AG10803 (cell line): ENCODE results near the gene FARP1.

Experiments used
- DNase-seq: peaks from one replicate; pipeline ENCODE4 v3.0.0; 2010; ENCODE audit warnings: low read depth
- H3K4me3 ChIP-seq: 2 replicates; pipeline ENCODE4 v1.5.1; 2011; ENCODE audit warnings: mild to moderate bottlenecking, low read length, control low read depth
- CTCF ChIP-seq: conservative IDR thresholded peaks from 2 replicates; pipeline ENCODE4 v1.5.1; 2011; ENCODE audit warnings: mild to moderate bottlenecking, low read length, control low read depth, inconsistent platforms

FARP1 gene

GRCh38 chr13:98299966-98300350, 157.1 kb downstream of the FARP1 start:
- H3K4me3 ChIP-seq, result no peak overlapping the region
- DNase-seq, result no peak
- no peak for TF ChIP-seq CTCF

DNA sequence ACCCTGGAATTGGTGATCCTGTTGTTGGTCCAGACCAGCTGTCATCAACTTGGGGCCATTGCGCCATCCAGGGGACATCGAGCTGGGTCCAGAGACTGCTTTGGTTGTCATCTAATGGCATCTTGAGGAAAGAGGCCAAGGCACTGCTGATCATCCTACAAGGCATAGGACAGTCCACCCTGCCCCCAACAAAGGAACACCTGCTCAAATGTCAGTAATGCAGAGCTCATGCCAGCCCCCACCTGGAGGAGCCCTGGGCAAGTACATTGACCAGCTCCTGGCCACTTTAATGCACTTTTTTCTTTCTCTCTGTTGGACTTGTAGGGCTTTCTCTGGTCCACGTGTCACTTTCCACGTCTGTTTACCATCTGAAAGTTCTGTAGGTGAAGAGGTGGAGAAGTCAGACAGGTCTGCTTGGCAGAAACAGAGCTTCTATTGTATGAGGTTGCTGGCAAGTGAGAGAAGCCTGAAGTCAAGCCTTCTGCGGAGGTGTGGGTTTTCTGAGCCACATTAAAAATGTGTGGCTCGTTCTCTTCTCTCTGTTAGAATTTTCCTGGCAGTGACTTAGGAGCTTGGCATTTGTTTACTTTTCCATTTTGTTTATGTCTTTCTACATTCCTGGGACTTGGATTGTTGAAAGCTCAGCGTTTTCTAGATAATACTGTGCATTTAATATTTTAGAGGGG, 158.2 kb downstream of the FARP1 start:
- peak; percentile 78 for DNase-seq
- no peak overlapping the region for H3K4me3 ChIP-seq
- TF ChIP-seq CTCF, result no peak

DNA sequence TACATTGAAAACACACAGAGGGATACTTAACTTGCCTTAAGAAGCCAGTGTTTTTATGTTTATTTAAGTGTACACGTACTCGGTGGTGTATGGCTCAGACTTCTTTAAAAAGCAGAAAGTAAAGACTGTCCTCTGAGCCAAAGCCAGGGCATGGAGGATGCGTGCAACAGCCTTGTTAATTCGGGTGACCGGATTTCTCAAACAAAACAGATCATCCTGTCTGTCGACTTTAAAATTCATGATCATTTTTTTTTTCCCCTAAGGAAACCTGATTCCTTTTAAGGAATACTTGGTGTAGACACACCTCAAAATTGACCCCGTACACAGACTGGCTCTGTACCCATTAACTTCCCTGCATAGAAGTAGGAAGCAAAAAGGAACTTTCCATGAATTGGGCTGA, 158.8 kb downstream of the FARP1 start:
- DNase-seq, result peak; percentile 56

GRCh38 chr13:98303858-98304257, 161.0 kb downstream of the FARP1 start:
- no peak for TF ChIP-seq CTCF
- no peak overlapping the region for H3K4me3 ChIP-seq
- no peak for DNase-seq

More for the DNA sequence above, 158.8 kb downstream of the FARP1 start:
- no peak for TF ChIP-seq CTCF
- no peak overlapping the region for H3K4me3 ChIP-seq

GRCh38 chr13:98305670-98306069, 162.8 kb downstream of the FARP1 start:
- DNase-seq, result no peak

DNA sequence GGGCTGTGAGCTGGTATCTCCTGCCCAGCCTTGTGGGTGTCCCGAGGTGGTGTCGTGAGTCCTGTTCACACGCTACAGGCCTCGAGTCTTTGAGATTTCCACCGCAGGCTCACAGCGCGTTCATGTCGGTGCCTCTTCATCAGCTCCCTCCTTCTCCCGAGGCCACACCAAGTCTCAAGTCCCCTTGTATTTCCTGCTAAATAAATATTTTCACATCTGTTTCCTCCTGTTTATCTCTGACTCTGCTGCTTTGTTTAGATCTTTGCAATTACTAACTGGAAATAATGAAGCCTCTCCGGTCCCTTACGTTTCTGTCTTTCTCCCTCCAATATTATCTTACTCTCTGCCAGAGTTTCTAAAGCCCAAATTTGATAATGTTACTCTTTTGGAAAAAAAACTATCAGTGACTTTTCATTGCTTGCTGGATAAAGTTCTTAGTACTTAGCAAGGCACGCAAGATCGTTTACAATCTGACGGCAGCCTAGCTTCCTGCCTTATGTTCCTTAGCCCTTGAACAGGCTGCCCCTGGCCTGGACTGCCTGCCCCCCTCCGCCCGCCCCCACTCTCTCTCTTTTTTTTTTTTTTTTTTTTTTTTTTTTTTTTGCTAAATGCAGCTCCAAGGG, 164.7 kb downstream of the FARP1 start:
- peak; percentile 47 for DNase-seq
- TF ChIP-seq CTCF, result no peak
- no peak overlapping the region for H3K4me3 ChIP-seq

More at GRCh38 chr13:98305670-98306069, 162.8 kb downstream of the FARP1 start:
- TF ChIP-seq CTCF, result no peak
- no peak overlapping the region for H3K4me3 ChIP-seq

DNA sequence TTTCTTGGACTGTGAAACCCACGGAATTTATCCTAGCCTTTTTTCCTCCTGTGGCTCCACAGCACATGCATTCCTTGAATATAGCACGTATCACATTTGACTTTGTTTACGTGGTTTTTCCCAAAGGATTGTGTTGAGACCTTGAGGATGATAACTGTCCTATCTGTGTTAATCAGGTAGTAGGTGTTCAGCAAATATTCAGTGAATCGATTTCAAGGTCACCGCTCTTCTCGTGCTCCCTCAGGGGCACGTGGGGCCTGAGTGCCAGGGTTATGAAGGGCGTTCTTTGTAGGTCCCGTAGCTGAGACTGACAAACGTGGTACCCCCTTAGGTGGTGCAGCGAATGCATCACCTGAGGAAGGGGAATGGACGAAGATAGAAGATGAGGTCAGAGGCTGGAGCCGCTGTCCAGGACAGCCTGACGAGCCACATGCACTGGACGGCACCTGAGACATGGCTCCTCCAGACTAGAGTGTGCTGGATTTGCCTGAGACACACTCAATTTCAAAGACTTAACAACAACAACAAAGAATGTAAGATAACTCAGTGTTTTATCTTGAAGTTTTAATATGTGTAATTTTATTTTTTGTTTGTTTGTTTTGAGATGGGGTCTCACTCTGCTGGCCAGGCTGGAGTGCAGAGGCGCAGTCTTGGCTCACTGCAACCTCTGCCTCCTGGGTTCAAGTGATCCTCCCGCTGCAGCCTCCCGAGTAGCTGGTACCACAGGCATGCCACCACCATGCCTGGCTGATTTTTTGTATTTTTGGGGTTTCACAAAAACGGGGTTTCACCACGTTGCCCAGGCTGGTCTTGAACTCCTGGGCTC, 165.4 kb downstream of the FARP1 start:
- no peak for TF ChIP-seq CTCF
- H3K4me3 ChIP-seq, result no peak overlapping the region
- no peak for DNase-seq
